Fibroblast of lung (primary cell): ENCODE data around the gene TXNDC5. TPM values are rescaled to one million over a fixed set of nuclear protein-coding genes. Genes with fewer than 3 reads are reported as not detected.

Source experiments
- DNase-seq, 2 donors: peaks; one replicate each; pipeline versions ENCODE4 v3.0.0 to v3.0.0-alpha.2; 2010; ENCODE audit warnings: low read depth in 2 of 2
- H2AFZ ChIP-seq: 2 replicates; pipeline ENCODE4 v1.5.1; 2012; ENCODE audit warnings: low read length, control low read depth, inconsistent platforms
- H3K27ac ChIP-seq: 2 replicates; pipeline ENCODE4 v1.5.1; 2011; ENCODE audit warnings: low read length, control low read depth; ENCODE audit not compliant: insufficient read depth
- H3K27me3 ChIP-seq: 2 replicates; pipeline ENCODE4 v1.5.1; 2011; ENCODE audit warnings: mild to moderate bottlenecking, low read length; ENCODE audit not compliant: control insufficient read depth, insufficient read depth
- H3K36me3 ChIP-seq: 2 replicates; pipeline ENCODE4 v1.5.1; 2011; ENCODE audit warnings: low read length; ENCODE audit not compliant: control insufficient read depth, insufficient read depth
- H3K4me1 ChIP-seq: 2 replicates; pipeline ENCODE4 v1.5.1; 2011; ENCODE audit warnings: low read length; ENCODE audit not compliant: control insufficient read depth, insufficient read depth; ENCODE audit errors: extremely low read depth
- H3K4me2 ChIP-seq: 2 replicates; pipeline ENCODE4 v1.5.1; 2011; ENCODE audit warnings: low read length, control low read depth; ENCODE audit not compliant: insufficient read depth; ENCODE audit errors: extremely low read depth
- H3K4me3 ChIP-seq, 4 experiments: fragments of 200-600 bp in 1 of 4; sonication (generic) in 1 of 4; replicated peaks in 1 of 4; 2 replicates each; pipeline ENCODE4 v1.5.1; 2011 to 2016; ENCODE audit warnings: low read length in 4 of 4, low read depth in 3 of 4, mild to moderate bottlenecking in 3 of 4, control low read depth in 2 of 4, inconsistent platforms in 1 of 4, mixed read lengths in 1 of 4; ENCODE audit not compliant: insufficient read depth in 1 of 4; ENCODE audit errors: control extremely low read depth in 1 of 4
- H3K79me2 ChIP-seq: 2 replicates; pipeline ENCODE4 v1.5.1; 2012; ENCODE audit warnings: mild to moderate bottlenecking, low read length, inconsistent platforms; ENCODE audit not compliant: control insufficient read depth, insufficient read depth
- H3K9ac ChIP-seq: 2 replicates; pipeline ENCODE4 v1.5.1; 2011; ENCODE audit warnings: mild to moderate bottlenecking, low read length, control low read depth; ENCODE audit not compliant: insufficient read depth
- H3K9me3 ChIP-seq: 2 replicates; pipeline ENCODE4 v1.5.1; 2012; ENCODE audit warnings: low read depth, low read length; ENCODE audit not compliant: control insufficient read depth, insufficient read depth
- H4K20me1 ChIP-seq: 2 replicates; pipeline ENCODE4 v1.5.1; 2011; ENCODE audit warnings: low read length; ENCODE audit not compliant: control insufficient read depth, insufficient read depth; ENCODE audit errors: extremely low read depth
- EZH2 ChIP-seq: IDR thresholded peaks from 2 replicates; pipeline ENCODE4 v1.5.1; 2012; ENCODE audit warnings: low read length, control low read depth, mild to moderate bottlenecking; ENCODE audit errors: missing control alignments
- polyA plus RNA-seq, 2 donors: library from polyadenylated mRNA; depleted of rRNA in 1 of 2; stranded (reverse) in 1 of 2; unstranded in 1 of 2; fragments of >200 nt; gene quantifications; 2 replicates each; pipeline ENCODE4 v1.2.1, GENCODE V29; 2011 to 2012; ENCODE audit warnings: missing spikeins in 1 of 2
- total RNA-seq: library from RNA; depleted of rRNA; stranded (reverse); fragments of >200 nt; gene quantifications from 2 replicates; pipeline ENCODE4 v1.2.1, GENCODE V29; 2014
- TF ChIP-seq, protein P1 (sequence below), 2 donors: IDR thresholded peaks in 1 of 2; conservative IDR thresholded peaks in 1 of 2; 1 replicate in 1 of 2; 2 replicates in 1 of 2; pipeline ENCODE4 v1.5.1; 2011 to 2012; ENCODE audit warnings: low read length in 2 of 2, control low read depth in 1 of 2, inconsistent platforms in 1 of 2, low read depth in 1 of 2, mild to moderate bottlenecking in 1 of 2

The TXNDC5 gene
- total and polyA plus RNA-seq, 2 donors (not counting 1 experiment from before 2014, with no cell fraction given), result 349 to 354 TPM

GRCh38 chr6:7851780-7852179 lies 58.8 kb downstream of the TXNDC5 start:
- H4K20me1 ChIP-seq, result no peaks in the 10 kb centered on the region
- H3K4me1 ChIP-seq, result no peaks in the 10 kb centered on the region
- H2AFZ ChIP-seq, result no peak overlapping the region
- H3K4me3 ChIP-seq, result no peak overlapping the region
- H3K27me3 ChIP-seq, result no peaks in the 10 kb centered on the region
- no peak overlapping the region for H3K4me2 ChIP-seq
- H3K79me2 ChIP-seq, result no peaks in the 10 kb centered on the region
- no peaks in the 10 kb centered on the region for H3K9me3 ChIP-seq
- H3K9ac ChIP-seq, result no peak overlapping the region
- H3K27ac ChIP-seq, result no peak overlapping the region
- DNase-seq, result no peak
- no peak for TF ChIP-seq EZH2
- TF ChIP-seq, protein P1, sequence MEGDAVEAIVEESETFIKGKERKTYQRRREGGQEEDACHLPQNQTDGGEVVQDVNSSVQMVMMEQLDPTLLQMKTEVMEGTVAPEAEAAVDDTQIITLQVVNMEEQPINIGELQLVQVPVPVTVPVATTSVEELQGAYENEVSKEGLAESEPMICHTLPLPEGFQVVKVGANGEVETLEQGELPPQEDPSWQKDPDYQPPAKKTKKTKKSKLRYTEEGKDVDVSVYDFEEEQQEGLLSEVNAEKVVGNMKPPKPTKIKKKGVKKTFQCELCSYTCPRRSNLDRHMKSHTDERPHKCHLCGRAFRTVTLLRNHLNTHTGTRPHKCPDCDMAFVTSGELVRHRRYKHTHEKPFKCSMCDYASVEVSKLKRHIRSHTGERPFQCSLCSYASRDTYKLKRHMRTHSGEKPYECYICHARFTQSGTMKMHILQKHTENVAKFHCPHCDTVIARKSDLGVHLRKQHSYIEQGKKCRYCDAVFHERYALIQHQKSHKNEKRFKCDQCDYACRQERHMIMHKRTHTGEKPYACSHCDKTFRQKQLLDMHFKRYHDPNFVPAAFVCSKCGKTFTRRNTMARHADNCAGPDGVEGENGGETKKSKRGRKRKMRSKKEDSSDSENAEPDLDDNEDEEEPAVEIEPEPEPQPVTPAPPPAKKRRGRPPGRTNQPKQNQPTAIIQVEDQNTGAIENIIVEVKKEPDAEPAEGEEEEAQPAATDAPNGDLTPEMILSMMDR (conservative IDR thresholded peaks at IDR 0.05 in 1 of 2, IDR thresholded peaks at IDR 0.05 in 1 of 2; ENCODE audit: low read depth in 1 of 2, low read length in 2 of 2), result no peak
- H3K36me3 ChIP-seq, result no peaks in the 10 kb centered on the region

DNA sequence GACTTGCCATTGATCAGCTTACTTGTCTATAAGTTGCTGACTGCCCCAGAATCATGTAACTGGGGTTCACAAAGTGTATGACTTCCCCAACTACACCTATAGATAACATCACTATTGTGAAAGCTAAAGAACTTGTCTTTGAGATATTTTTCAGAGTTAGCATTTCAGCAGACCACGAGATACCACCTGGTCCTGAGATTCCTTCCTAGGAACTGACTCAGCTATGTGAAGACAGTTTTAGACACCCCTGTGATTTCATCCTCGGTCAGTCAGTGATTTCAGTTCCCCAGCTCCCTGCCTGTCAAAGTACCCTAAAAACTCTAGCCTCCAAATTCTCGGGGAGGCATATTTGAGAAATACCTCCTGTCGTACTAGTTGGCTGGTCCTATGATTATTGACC lies 62.4 kb downstream of the TXNDC5 start:
- H3K4me1 ChIP-seq, result no peaks in the 10 kb centered on the region
- H3K36me3 ChIP-seq, result no peaks in the 10 kb centered on the region
- H3K27me3 ChIP-seq, result no peaks in the 10 kb centered on the region
- TF ChIP-seq EZH2, result no peak
- TF ChIP-seq, protein P1 (conservative IDR thresholded peaks at IDR 0.05 in 1 of 2, IDR thresholded peaks at IDR 0.05 in 1 of 2; ENCODE audit: low read depth in 1 of 2, low read length in 2 of 2), result no peak
- H2AFZ ChIP-seq, result no peak overlapping the region
- H3K9ac ChIP-seq, result no peak overlapping the region
- no peak overlapping the region for H3K27ac ChIP-seq
- H4K20me1 ChIP-seq, result no peaks in the 10 kb centered on the region
- no peaks in the 10 kb centered on the region for H3K79me2 ChIP-seq
- DNase-seq, result peak in 1 of 2 donors; percentile 7
- H3K4me3 ChIP-seq, result no peak overlapping the region
- no peaks in the 10 kb centered on the region for H3K9me3 ChIP-seq
- no peak overlapping the region for H3K4me2 ChIP-seq

- TF ChIP-seq, protein P1 (conservative IDR thresholded peaks at IDR 0.05 in 1 of 2, IDR thresholded peaks at IDR 0.05 in 1 of 2; ENCODE audit: low read depth in 1 of 2, low read length in 2 of 2), result peak; percentile 29 to 51
- no peak for TF ChIP-seq EZH2
- Histone ChIP-seq H4K20me1 (no peaks in the 10 kb centered on the region), H3K4me2 (peak overlapping the region; percentile 40), H2AFZ (no peak overlapping the region), H3K9ac (no peak overlapping the region), H3K9me3 (no peaks in the 10 kb centered on the region), H3K79me2 (no peaks in the 10 kb centered on the region), H3K4me1 (no peaks in the 10 kb centered on the region), H3K4me3 (no peak overlapping the region), H3K27ac (no peak overlapping the region), H3K36me3 (no peaks in the 10 kb centered on the region), H3K27me3 (no peaks in the 10 kb centered on the region)
- peak; percentile 50 to 74 for DNase-seq
Measured at GRCh38 chr6:7846966-7847818, 63.4 kb downstream of the TXNDC5 start.
